SK-MEL-5 (cell line): ENCODE results near the gene ARHGEF28. TPM values are rescaled to one million over a fixed set of nuclear protein-coding genes. Genes with fewer than 3 reads are reported as not detected.

Experiments
- DNase-seq: peaks from one replicate; pipeline ENCODE4 v3.0.0-alpha.2; 2016; ENCODE audit warnings: low read depth, low spot score
- in situ Hi-C: cut with HindIII; loops from 2 replicates; pipeline ENCODE4 v1.10.0; 2016; ENCODE audit warnings: low sequenced_read_pairs, high pct_unique_total_duplicates, low pct_unique_long_range_greater_than_20kb
- total RNA-seq: library from RNA; depleted of rRNA; stranded (reverse); fragments of >200 nt; shearing (Covaris generic); gene quantifications from 2 replicates; pipeline ENCODE4 v1.2.3, GENCODE V29; 2014

The ARHGEF28 gene
- total RNA-seq, 1 experiment from 2014 or later, result 0.63 TPM

DNA sequence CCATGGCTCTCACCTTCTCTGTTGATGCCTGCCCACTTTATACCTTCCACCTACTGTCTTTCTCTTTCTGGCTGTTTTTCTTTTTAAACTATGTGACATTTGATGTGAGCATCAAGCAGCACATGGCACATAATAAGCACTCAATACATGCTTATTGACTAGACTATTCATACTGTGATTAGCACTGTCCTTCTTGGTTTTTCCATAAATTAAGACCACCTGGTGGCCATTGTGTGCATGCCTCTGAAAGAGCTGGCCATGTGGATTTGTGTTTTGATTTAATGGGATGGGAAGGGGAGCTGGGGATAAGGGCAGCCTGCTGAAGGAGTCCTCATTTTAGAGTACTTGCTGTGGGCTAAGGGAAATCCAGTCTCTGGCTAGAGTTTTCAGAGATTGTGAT, 79.4 kb downstream of the ARHGEF28 start:
- in situ Hi-C loops, result no loop called here
- DNase-seq, result no peak

DNA sequence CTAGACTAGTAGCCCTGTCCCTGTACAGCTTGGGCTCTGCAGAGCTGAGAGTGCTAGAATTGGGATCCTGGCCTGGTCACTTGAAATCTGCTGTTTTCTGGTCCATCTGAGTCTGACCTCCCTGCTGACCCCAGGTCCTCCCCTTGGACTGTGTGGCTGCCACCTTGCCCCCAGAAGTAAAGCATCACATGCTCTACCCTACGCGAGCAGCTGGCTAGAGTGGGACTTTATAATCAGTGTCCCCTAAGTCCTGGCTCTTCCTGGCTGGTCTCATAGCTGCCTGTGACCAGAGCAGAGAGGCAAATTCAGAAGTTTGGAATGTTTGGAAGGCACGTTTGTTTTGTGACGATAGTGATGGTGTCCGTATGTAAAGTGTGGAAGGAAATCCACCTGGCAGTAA, 81.0 kb downstream of the ARHGEF28 start:
- DNase-seq, result no peak
- in situ Hi-C loops, result no loop called here

DNA sequence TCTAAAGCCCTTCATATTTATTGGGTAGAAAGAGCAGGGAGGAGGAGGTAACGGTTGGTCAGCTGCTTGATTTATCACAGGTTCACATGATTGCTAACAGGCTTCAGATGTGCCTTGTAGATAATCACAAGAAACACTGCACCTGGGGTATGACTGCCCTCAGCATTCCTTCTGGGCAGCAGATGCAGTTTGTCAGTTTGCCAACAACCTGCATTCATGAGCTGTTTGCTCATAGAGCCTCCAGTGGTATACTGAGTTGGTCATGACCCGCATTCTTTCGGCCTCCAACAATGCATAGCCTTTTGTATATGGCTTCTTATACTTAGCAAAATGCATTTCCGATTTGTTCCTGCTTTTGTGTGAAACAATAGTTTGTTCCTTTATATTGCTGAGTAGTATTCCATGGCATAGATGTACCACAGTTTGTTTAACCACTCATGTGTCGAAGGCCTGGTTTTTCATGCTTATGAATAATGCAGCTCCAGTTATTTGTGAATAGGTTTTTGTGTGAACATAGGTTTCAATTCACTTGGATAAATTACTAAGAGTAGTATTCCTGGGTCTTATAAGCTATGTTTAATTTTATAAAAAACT, 83.6 kb downstream of the ARHGEF28 start:
- in situ Hi-C loops, result no loop called here
- peak; percentile 8 for DNase-seq

DNA sequence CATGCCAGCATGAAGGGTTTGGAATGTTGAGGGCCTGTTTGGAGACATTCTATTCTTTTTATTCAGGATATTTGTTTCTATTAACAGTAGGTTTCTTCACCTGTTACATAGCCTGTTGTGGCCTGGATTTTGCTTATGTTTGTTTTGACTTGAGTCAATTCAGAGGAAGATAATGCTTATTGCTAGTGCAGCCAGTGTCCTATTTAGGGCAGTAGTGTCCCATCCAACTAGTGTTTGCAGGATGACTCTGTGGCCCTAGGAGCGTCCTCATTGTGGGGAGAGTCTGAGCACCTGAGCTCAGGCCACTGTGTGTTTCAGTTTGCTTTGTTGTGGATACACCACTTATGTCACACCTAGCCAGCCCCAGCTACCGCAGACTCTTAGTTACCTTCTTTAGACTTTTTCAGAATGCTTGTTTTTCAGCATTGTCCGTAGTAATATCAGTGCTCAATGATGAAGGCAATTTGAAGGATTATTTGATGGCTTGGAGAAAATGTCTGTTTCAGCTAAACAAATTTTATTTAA, 90.3 kb downstream of the ARHGEF28 start:
- in situ Hi-C loops, result no loop called here
- no peak for DNase-seq

DNA sequence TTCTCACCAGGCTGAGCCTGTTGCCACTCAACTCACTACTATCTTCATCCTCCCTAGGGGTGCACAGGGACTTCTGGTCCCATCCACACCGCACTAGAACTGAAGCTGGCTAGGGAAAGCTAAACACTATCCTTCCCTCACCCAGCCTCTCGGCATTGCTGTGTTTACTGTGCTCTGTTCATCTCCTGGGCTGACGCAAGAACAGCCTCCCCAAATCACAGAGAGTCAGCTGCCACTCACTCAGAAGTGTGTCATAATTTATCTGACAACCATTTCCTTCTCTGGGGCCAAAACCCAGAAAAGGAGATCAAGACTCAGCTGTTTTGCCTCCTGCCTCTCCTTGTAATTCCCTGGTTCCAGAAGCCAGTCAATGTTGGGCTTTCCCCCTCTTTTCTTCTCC, 92.8 kb downstream of the ARHGEF28 start:
- in situ Hi-C loops, result no loop called here
- no peak for DNase-seq

DNA sequence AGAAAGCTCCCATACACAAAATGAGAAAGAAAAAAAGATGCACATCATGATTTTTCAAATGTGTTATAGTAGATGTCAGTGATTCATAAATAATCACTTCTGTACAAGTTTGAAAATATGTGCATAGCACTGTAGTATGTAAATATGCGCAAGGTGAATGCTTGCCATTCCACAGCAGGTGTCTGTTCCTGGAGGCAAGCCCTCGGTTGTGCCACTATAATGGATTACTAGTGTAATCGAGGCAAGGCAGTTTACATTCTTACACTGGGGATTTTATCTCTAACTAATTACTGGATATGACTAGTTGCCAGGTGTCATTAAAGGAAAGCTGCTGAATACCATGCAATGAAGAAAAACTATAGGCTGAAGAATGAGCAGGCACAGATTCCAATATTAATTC, 93.6 kb downstream of the ARHGEF28 start:
- in situ Hi-C loops, result no loop called here
- DNase-seq, result no peak

DNA sequence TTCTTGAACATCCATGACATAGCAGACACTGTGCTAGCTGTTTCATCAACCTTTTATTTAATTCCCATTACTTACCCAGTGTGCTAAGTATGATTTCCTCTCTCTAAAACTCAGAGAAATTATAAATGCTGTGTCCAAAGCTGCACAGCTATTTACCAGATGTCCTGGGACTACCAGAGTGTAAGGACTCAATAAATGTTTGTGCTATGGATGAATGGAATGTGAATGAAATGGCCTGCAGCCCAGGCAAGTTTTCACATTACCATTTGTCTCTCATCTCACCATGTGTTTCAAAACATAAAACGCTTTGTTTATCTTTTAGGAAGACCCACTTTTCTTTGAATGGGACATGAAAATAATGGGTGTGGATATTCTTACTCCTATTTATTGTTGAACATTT, 96.2 kb downstream of the ARHGEF28 start:
- DNase-seq, result no peak
- in situ Hi-C loops, result no loop called here

DNA sequence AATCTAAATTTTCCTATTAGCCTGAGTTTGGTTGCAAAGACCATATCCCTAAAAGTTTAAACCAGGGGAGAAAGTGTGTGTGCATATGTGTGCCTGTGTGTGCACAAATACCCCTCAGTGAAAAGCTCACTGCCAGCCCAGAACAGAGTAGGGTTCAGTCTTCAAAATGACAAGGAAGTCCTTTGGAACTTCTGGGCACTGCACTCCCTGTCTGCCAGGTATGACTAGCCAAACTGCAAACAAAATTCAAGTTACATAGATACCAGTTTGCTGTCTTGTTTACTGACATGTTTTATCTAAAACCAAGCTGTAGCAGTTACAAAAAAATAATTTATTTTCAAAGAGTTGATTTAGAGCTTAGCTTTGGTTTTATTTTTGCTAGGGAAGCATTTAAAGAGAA, 100.1 kb downstream of the ARHGEF28 start:
- no peak for DNase-seq
- in situ Hi-C loops, result no loop called here

DNA sequence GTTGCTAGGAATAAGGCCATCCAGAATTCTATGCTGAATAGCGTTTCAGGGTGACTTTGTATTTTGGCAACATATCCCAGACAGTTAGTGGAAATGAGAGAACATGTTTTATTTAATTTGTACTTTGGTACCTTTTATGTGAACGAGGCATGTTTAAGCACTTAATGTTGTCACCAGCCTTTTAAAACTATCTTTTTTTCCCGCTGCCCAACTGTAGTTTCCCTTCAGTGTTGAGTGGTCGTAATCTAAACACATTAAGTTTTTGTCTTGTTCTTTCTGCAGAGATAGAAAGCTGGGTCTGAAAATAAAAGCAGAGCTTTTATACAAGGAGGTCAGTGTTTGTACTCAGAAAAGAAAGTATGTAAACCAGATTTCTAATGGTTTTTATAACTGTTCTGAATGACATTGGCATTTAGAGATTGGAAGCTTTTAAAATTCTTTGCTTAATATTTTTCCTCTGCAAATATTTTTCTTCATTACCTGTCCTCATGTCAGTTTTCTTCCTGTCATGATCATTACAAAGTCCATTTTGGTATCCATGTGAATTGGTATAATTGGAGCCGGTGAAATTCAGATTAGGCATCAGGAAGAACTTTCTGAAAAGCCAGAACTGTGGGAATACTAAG, 100.7 kb downstream of the ARHGEF28 start:
- in situ Hi-C loops, result no loop called here
- no peak for DNase-seq

DNA sequence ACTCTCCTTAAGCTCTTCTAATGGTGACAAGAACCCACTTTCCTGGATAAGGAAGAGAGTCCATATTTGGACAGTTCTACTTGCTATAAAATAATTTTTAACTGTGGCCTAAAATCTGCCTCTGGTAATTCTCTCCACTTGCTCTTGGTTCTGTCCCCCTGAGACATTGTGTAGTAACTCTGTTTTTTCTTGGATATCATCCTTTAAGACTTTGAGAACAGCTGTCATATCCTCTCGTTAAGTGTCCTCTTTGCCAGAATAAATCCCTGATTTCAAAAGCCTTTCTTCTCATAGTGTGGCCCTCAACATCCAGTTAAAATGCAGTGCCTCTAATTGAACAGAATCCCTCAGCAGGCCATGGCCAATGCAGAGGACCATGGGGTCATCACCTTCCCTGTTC, 101.5 kb downstream of the ARHGEF28 start:
- no peak for DNase-seq
- in situ Hi-C loops, result no loop called here

DNA sequence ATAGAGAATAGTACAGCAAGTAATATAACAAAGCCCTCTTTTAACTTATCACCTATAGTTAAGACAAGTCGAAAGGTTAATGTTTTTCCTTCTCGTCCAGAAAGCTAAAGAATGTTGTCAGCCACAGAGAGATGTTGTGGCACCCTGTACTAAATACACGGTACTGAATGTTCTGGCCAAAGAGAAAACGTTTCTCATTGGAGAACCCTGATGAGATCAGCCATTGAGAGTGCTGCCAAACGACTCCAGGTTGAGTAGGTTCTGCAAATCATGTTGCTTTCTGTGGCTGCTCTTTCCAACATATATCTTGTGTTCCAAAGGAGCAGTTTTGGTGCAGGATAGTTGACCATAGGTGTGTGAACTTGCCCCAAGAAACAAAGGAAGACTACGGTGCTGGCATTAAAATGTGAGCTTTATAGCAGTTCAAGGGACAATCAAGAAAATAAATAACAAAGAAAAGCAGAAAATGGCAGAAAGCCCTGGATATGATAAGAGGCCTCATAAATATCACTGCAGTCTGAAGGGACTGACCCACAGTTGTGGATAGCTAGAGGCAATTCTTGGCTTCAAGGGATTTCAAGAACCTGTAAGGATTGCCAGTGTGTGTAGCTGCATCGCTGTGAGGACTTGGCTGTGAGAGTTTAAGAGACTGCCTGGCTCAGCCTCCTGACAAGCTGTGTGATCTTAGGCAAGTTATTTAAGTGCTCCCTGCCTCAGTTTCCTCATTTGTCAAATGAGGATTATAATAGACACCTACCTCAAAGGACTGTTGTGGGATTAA, 102.7 kb downstream of the ARHGEF28 start:
- no peak for DNase-seq

DNA sequence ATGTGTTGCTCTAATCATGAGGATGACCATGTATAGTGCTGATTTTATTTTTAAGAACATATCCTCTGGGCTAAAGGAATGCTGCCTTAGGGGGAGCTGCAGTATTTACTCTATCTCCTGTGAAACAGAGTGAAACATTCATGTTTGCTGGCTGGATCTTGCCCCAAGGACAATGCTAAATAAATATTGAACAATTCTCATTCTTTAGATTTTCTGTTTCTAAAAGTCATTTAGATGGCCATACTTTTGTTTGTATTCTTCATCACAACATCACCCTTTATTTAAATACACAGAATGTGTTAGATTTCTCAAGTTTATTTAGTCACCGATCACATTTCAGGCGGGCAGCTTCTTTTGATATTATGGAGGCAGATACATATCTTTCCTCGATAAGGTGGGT, 103.3 kb downstream of the ARHGEF28 start:
- DNase-seq, result no peak
- in situ Hi-C loops, result no loop called here

More for the DNA sequence above, 102.7 kb downstream of the ARHGEF28 start:
- in situ Hi-C loops, result no loop called here

DNA sequence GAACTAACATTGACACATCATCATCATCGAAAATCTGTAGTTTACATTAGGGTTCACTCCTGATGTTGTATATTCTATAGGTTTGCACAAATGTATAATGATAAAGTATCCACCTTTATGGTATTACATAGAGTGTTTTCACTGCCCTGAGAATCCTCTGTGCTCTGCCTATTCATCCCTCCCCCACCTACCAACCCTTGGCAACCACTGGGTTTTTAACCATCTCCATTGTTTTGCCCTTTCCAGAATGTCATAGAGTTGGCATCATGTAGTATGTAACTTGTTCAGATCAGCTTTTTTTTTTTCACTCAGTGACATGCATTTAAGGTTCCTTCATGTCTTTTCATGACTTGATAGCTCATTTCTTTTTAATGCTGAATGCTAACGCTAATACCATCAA, 106.0 kb downstream of the ARHGEF28 start:
- in situ Hi-C loops, result no loop called here
- no peak for DNase-seq

DNA sequence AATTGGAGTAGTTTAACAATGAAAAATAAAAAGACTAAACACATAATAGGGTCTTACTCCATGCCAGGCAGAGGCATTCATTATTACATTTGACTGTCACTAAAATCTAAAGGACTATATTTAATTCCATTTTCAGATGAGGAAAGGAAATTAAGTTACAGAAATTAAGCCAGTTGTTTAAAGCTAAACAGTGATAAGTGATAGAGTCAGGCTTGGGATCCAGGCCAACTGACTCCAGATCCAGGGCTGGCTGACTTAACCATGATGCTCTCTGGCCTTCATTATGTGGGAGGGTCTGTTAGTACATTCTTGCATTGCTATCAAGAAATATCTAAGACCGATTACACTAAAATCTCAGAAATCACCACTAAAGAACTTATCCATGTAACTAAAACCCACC, 107.2 kb downstream of the ARHGEF28 start:
- in situ Hi-C loops, result no loop called here
- DNase-seq, result no peak

DNA sequence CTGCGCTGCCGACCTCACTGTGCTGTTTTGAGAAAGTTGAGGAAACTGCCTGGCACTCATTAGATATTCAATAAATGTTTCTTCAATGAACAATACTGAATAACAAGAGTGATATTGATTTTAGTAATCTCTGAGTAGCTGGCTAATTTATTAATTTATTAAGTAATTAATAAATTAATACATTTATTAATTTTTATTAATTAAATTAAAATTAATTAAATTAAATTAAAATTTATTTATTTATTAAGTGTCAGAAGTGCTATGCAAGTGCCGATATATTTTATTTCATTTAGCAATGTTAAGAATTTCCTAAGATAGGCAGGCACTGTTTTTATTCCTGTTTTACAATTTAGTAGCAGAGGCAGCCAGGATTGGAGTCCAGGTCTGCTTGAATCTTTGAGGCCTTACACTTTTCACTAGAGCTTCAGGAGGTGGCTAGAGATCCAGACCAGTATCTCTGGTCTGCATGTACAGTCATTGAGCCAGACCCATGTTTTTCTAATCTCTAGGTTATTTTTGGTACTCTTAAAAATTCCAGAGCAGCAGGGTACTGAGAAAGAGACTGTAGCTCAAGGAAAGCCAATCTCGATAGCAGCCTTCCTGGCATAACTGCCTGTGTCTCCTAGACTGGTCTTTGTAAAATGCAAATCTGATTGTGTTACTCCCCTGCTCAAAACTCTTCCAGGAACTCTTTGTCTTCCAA, 109.2 kb downstream of the ARHGEF28 start:
- no peak for DNase-seq
- in situ Hi-C loops, result no loop called here

DNA sequence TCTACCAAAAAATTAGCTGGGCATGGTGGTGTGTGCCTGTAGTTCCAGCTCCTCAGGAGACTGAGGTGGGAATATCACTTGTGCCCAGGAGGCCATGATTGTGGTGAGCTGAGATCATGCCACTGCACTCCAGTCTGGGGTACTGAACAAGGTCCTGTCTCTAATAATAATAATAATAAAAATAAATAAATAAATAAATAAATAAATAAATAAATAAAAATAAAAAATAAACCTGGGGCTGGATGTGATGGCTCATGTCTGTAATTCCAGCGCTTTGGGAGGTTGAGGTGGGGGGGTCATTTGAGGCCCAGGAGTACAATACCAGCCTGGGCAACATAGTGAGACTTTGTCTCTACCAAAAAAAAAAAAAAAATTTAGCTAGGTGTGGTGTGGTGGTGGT, 113.7 kb downstream of the ARHGEF28 start:
- DNase-seq, result no peak
- in situ Hi-C loops, result no loop called here

DNA sequence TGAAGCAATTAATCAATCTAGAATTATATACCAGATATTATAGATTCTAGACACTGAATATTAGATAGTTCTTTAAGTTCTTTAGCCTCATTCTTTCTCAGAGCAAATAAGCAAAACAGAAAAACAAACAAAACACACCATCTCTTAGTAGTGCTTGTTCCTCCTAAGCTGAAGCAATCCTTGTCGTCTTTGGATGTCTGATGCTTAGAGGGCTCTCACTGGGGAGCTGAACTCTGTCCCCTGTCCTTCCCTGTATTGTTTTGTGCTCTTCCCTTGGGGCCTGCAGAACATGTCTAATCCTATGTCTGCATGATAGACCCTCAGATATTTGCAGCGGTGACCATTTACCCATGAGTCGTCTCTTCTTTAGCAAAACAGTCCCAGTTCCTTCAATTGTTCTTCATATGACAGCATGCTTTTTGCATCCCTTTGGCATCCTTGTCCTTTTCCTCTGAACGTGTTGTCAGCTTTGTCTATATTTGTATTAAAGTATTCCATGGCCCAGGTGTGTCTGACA, 114.3 kb downstream of the ARHGEF28 start:
- no peak for DNase-seq
- in situ Hi-C loops, result no loop called here

DNA sequence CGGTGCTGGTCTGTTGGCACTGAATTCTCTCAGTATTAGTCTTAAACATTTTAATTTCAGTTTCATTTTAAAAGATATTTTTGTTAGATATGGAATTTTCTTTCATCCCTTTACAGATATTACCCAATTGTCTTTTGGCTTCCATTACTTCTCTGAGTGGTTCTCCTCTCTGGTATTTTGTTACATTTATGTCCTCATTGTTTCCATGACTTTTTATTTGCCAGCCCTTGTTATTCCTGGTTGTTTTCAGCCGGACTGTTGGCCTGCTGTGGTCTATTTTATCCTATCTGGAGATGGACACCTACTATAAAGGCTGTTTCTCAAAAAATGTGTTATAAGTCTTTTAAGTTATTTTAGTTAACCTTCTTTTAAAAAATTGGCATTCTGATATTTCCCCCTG, 117.2 kb downstream of the ARHGEF28 start:
- in situ Hi-C loops, result no loop called here
- DNase-seq, result no peak
